ENCODE measurements around the gene KPNA4. TPM values are rescaled to one million over a fixed set of nuclear protein-coding genes. Genes with fewer than 3 reads are reported as not detected.

KPNA4 gene
- total and polyA plus RNA-seq, 2 donors (not counting 3 experiments of a cell fraction or from before 2014, with no cell fraction given): 12.2 to 70.1 TPM

- CTCF ChIA-PET: interaction anchor here (0.9 to 1.3 kb wide), 2 partner anchors 100 to 319 kb away, joined by 3 read pairs; no protein-coding TSS in a partner anchor
- peaks cover 0 to 3% of the 10 kb centered on the region in 2 experiments for H3K27me3 ChIP-seq (ENCODE audit: control insufficient read depth in 2 of 2, insufficient read depth in 2 of 2, low read length in 2 of 2)
- no peaks in the 10 kb centered on the region for H4K20me1 ChIP-seq (replicated peaks; ENCODE audit: control insufficient read depth, extremely low read depth, insufficient read depth, low read length)
- dilution Hi-C loops (cut with MboI; ENCODE audit: extremely low pct_ligation_motif_present, low sequenced_read_pairs) (no loop called here), intact Hi-C loops (cut with micrococcal nuclease) (no loop called here)
- H3K36me3 ChIP-seq (ENCODE audit: control insufficient read depth in 2 of 2, extremely low read depth in 1 of 2, insufficient read depth in 2 of 2, low read length in 2 of 2): no peaks in the 10 kb centered on the region
- no peak for DNase-seq (ENCODE audit: low read depth, low spot score)
- no peaks in the 10 kb centered on the region for H3K79me2 ChIP-seq (ENCODE audit: control insufficient read depth, insufficient read depth, low read length)
- no peaks in the 10 kb centered on the region for H3K9me1 ChIP-seq (replicated peaks; ENCODE audit: control insufficient read depth, extremely low read depth, insufficient read depth, low read length)
- peaks cover 5% of the 10 kb centered on the region for H3K4me1 ChIP-seq (ENCODE audit: control insufficient read depth, extremely low read depth, insufficient read depth, low read length)
- H3K27ac ChIP-seq (ENCODE audit: insufficient read depth, low read depth, low read length): no peak overlapping the region
- H3K9me3 ChIP-seq (replicated peaks; ENCODE audit: control insufficient read depth, insufficient read depth, low read length): no peaks in the 10 kb centered on the region
- no peak for FAIRE-seq
- POLR2A ChIA-PET: no interaction called here
- H3K4me2 ChIP-seq (ENCODE audit: insufficient read depth, low read length): no peak overlapping the region
- H3K9ac ChIP-seq (replicated peaks; ENCODE audit: extremely low read depth, insufficient read depth, low read length): no peak overlapping the region
- TF ChIP-seq JUN (IDR thresholded peaks at IDR 0.05; ENCODE audit: borderline replicate concordance, insufficient read depth, insufficient read length, low read depth): no peak
- no peak overlapping the region for H3K4me3 ChIP-seq (replicated peaks in 1 of 3; ENCODE audit: insufficient read depth in 1 of 3, low read depth in 1 of 3, low read length in 3 of 3)
- BruUV-seq (replicated peaks): no TSS peak
- no peak overlapping the region for H2AFZ ChIP-seq (ENCODE audit: low read depth, low read length)
Observed at GRCh38 chr3:160481856-160482255, 83.5 kb downstream of the KPNA4 start.

GRCh38 chr3:160480931-160481330 lies 84.4 kb downstream of the KPNA4 start:
- H3K9me1 ChIP-seq (replicated peaks; ENCODE audit: control insufficient read depth, extremely low read depth, insufficient read depth, low read length): no peaks in the 10 kb centered on the region
- no peaks in the 10 kb centered on the region for H3K36me3 ChIP-seq (ENCODE audit: control insufficient read depth in 2 of 2, extremely low read depth in 1 of 2, insufficient read depth in 2 of 2, low read length in 2 of 2)
- no peak for DNase-seq (ENCODE audit: low read depth, low spot score)
- H3K4me3 ChIP-seq (replicated peaks in 1 of 3; ENCODE audit: insufficient read depth in 1 of 3, low read depth in 1 of 3, low read length in 3 of 3): no peak overlapping the region
- H2AFZ ChIP-seq (ENCODE audit: low read depth, low read length): no peak overlapping the region
- ChIA-PET CTCF (interaction anchor here (0.8 to 1.3 kb wide), 3 partner anchors 101 to 449 kb away, joined by 3 read pairs; no protein-coding TSS in a partner anchor), POLR2A (no interaction called here)
- H3K9ac ChIP-seq (replicated peaks; ENCODE audit: extremely low read depth, insufficient read depth, low read length): no peak overlapping the region
- no peak for TF ChIP-seq POLR2A (IDR thresholded peaks at IDR 0.05; ENCODE audit: low read depth, low read length)
- TF ChIP-seq EZH2 (IDR thresholded peaks at IDR 0.05; ENCODE audit: borderline replicate concordance, low read depth, low read length, severe bottlenecking): no peak
- no peak for TF ChIP-seq MAX (IDR thresholded peaks at IDR 0.05; ENCODE audit: insufficient read depth, insufficient read length)
- no peak for TF ChIP-seq FOS (IDR thresholded peaks at IDR 0.05; ENCODE audit: borderline replicate concordance, insufficient read depth, low read length)
- TF ChIP-seq POLR2AphosphoS5 (IDR thresholded peaks at IDR 0.05; ENCODE audit: insufficient read depth, low read depth, low read length): no peak
- TF ChIP-seq GATA2 (IDR thresholded peaks at IDR 0.05; ENCODE audit: insufficient read depth, insufficient read length, low read depth, low read length): no peak
- no peak for TF ChIP-seq CTCF (IDR thresholded peaks at IDR 0.05; ENCODE audit: extremely low read depth in 1 of 2, insufficient read depth in 1 of 2, low read depth in 1 of 2, low read length in 2 of 2)
- no peak for TF ChIP-seq JUN (IDR thresholded peaks at IDR 0.05; ENCODE audit: borderline replicate concordance, insufficient read depth, insufficient read length, low read depth)
- TF ChIP-seq MYC (IDR thresholded peaks at IDR 0.05; ENCODE audit: low read depth, low read length): no peak
- FAIRE-seq: no peak
- H3K79me2 ChIP-seq (ENCODE audit: control insufficient read depth, insufficient read depth, low read length): no peaks in the 10 kb centered on the region
- H3K9me3 ChIP-seq (replicated peaks; ENCODE audit: control insufficient read depth, insufficient read depth, low read length): no peaks in the 10 kb centered on the region
- H3K4me1 ChIP-seq (ENCODE audit: control insufficient read depth, extremely low read depth, insufficient read depth, low read length): peaks cover 2% of the 10 kb centered on the region
- no TSS peak for BruUV-seq (replicated peaks)
- no peaks in the 10 kb centered on the region for H4K20me1 ChIP-seq (replicated peaks; ENCODE audit: control insufficient read depth, extremely low read depth, insufficient read depth, low read length)
- no peak overlapping the region for H3K4me2 ChIP-seq (ENCODE audit: insufficient read depth, low read length)
- intact Hi-C loops (cut with micrococcal nuclease): no loop called here
- dilution Hi-C loops (cut with MboI; ENCODE audit: extremely low pct_ligation_motif_present, low sequenced_read_pairs): no loop called here
- peaks cover 0 to 3% of the 10 kb centered on the region in 2 experiments for H3K27me3 ChIP-seq (ENCODE audit: control insufficient read depth in 2 of 2, insufficient read depth in 2 of 2, low read length in 2 of 2)
- H3K27ac ChIP-seq (ENCODE audit: insufficient read depth, low read depth, low read length): no peak overlapping the region
